ENCODE results near the gene NPTN. TPM values are rescaled to one million over a fixed set of nuclear protein-coding genes. Genes with fewer than 3 reads are reported as not detected.

Gene NPTN
- total and polyA plus RNA-seq, 12 donors: 89.9 to 212 (median 186) TPM

DNA sequence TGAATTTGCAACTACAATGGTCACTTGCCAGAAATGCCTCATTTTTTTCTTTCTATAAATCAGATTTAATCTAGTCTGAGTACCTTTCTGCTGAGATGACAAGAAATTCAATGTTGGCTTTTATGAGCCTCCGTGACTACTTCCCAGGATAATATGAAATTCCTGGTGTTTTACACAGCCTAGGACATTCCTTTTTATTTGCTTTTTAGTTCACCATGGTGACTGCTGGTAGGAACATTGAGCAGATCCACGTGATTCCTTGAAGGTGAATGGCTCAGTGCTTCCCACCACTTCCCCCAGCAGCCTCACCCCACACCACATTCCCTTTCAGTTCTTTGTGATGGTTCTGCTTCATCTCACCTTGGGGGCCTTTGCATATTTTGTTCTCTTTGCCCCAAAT, 4.3 kb upstream of the NPTN start:
- peaks cover 0 to 3% (median 0%) of the 10 kb centered on the region in 11 donors for H3K9me3 ChIP-seq
- 55 to 60% methylated on average over 2 of the region's 2 CpGs for WGBS, 2 donors
- intact Hi-C loops (cut with DNase I): loop anchor here (2.0 to 10.0 kb wide), 11 partner anchors 60 to 395 kb away; no protein-coding TSS in a partner anchor

DNA sequence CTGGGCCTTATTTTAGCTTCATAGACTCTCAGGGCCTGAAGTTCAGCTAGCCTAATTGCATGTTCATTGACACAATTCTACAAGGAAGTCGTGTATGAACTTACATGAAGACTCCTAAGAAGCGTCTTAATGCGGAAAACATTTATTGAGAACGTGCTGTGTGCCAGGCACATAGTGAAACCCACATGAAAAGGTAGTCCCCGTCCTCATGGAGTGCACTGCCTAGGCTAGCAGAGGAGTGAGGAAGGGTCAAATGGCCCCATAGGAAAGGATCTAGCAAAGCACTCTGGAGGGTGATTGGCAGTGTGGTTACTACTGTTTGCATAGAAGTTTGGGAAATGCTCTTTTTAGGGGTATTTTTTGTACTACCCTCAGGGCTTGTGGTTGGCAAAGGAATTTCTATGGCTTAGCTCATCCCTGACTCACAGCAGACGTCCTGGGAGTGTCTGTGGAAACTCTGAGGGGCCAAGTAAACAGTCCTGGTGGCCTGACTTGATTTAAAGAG, 854 bp upstream of the NPTN start:
- Histone ChIP-seq H3K4me1 (peaks cover 1 to 56% (median 43%) of the 10 kb centered on the region in 9 donors), H3K4me3 (peak overlapping the region in 8 of 10 donors; percentile 20 to 98 (median 94)), H3K9me3 (no peaks in the 10 kb centered on the region), H3K27ac (peak overlapping the region; percentile 27 to 99 (median 97)), H3K27me3 (peaks cover 0 to 8% (median 0%) of the 10 kb centered on the region in 7 donors), H3K36me3 (no peaks in the 10 kb centered on the region)
- intact Hi-C loops (cut with DNase I): loop anchor here in 7 of 10 donors (2.0 to 10.0 kb wide), 9 partner anchors 37 to 339 kb away; no protein-coding TSS in a partner anchor
- no peak for ATAC-seq
- 62 to 63% methylated on average over 6 of the region's 6 CpGs for WGBS, 2 donors
- TF ChIP-seq, protein P1, sequence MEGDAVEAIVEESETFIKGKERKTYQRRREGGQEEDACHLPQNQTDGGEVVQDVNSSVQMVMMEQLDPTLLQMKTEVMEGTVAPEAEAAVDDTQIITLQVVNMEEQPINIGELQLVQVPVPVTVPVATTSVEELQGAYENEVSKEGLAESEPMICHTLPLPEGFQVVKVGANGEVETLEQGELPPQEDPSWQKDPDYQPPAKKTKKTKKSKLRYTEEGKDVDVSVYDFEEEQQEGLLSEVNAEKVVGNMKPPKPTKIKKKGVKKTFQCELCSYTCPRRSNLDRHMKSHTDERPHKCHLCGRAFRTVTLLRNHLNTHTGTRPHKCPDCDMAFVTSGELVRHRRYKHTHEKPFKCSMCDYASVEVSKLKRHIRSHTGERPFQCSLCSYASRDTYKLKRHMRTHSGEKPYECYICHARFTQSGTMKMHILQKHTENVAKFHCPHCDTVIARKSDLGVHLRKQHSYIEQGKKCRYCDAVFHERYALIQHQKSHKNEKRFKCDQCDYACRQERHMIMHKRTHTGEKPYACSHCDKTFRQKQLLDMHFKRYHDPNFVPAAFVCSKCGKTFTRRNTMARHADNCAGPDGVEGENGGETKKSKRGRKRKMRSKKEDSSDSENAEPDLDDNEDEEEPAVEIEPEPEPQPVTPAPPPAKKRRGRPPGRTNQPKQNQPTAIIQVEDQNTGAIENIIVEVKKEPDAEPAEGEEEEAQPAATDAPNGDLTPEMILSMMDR (IDR thresholded peaks at IDR 0.05): no peak
- DNase-seq: no peak

More for the DNA sequence above, 4.3 kb upstream of the NPTN start:
- no peak for DNase-seq
- ATAC-seq: no peak
- Histone ChIP-seq H3K27me3 (peaks cover 0 to 21% (median 0%) of the 10 kb centered on the region in 7 donors), H3K27ac (no peak overlapping the region), H3K4me3 (no peak overlapping the region), H3K4me1 (peaks cover 0 to 27% (median 13%) of the 10 kb centered on the region in 9 donors), H3K36me3 (no peaks in the 10 kb centered on the region)
- TF ChIP-seq, protein P1 (IDR thresholded peaks at IDR 0.05): no peak

DNA sequence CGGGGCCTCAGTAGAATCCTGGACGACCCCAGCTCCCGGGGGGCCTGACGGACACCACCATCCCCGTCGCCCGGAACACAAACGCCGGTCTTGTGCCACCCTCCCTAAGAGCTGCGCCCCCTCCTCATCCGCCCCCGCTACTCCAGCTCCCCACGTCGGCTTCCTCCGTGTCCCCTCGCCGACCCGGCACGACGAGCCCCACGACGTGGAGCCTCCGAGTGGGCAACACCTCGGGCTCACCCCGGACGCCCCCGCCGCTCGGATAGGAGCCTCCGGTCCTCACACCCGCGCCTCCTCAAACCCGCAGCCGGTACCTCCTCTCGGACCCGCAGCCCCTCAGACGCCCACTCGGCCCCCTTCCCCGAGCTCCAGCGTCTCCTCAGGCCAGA, 525 bp downstream of the NPTN start:
- H3K36me3 ChIP-seq: no peaks in the 10 kb centered on the region
- H3K4me1 ChIP-seq: peaks cover 4 to 69% (median 57%) of the 10 kb centered on the region in 9 donors
- no peaks in the 10 kb centered on the region for H3K9me3 ChIP-seq
- ATAC-seq (peak in 3 of 8 donors; percentile 0 to 3 (median 0)), DNase-seq (no peak)
- 0% methylated on average over 40 of the region's 40 CpGs for WGBS, 2 donors
- H3K27ac ChIP-seq: peak overlapping the region; percentile 94 to 99 (median 98)
- H3K4me3 ChIP-seq: peak overlapping the region; percentile 88 to 98 (median 96)
- intact Hi-C loops (cut with DNase I): loop anchor here in 7 of 10 donors (5.0 to 10.0 kb wide), 7 partner anchors 35 to 338 kb away; no protein-coding TSS in a partner anchor
- H3K27me3 ChIP-seq: peaks cover 0 to 1% (median 0%) of the 10 kb centered on the region in 7 donors
- TF ChIP-seq, protein P1 (IDR thresholded peaks at IDR 0.05): no peak

DNA sequence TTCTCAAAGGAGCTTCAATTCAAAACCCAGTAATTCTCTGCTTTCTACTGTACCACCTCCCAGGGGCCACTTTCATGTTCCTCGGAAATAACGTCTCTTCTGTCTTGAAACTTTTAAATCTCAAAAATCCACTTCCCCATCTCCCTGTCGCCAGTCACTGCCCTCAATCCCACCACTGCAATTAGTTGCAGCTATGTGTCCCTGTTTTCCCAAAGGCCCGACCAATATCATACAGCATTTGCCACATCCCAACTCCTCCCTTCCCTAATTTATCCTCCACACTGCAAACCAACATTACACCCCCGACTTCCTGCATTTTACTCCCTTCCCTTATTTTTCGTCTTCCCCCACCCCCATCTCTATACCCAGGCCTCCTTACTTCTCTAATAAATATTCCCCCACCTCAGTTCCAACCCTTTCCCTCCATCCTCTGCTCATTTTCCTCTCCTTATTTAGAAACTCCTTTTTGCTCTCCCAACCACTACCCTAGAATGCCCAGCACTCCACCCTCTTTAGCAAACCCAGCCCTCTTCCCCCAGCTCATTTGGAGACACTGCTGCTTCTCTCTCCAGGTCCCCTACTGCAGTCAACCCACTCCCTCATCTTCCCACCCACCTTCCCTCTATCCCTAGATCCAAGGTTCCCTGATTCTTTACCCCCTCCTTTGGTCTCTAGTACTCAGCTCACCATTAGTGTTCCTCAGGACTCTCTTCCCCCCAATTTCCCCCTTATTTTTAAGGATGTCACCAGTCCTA, 1.1 kb downstream of the NPTN start:
- peak; percentile 26 to 61 (median 54) for ATAC-seq
- H3K9me3 ChIP-seq: no peaks in the 10 kb centered on the region
- peak overlapping the region; percentile 88 to 98 (median 96) for H3K4me3 ChIP-seq
- no peaks in the 10 kb centered on the region for H3K36me3 ChIP-seq
- peaks cover 4 to 75% (median 63%) of the 10 kb centered on the region in 9 donors for H3K4me1 ChIP-seq
- TF ChIP-seq, protein P1 (IDR thresholded peaks at IDR 0.05): no peak
- intact Hi-C loops (cut with DNase I): loop anchor here in 7 of 10 donors (5.0 to 10.0 kb wide), 7 partner anchors 35 to 337 kb away; no protein-coding TSS in a partner anchor
- WGBS, 2 donors: 2 to 3% methylated on average over 6 of the region's 6 CpGs
- peak overlapping the region; percentile 94 to 99 (median 98) for H3K27ac ChIP-seq
- peak in 1 of 2 donors; percentile 62 for DNase-seq
- no peaks in the 10 kb centered on the region for H3K27me3 ChIP-seq
